Liver (tissue), 9 donors: ENCODE results near the gene INPP4A. TPM values are rescaled to one million over a fixed set of nuclear protein-coding genes. Genes with fewer than 3 reads are reported as not detected.

Source experiments
- DNase-seq: peaks from one replicate; pipeline ENCODE4 v3.0.0-alpha.2; 2017; ENCODE audit warnings: low spot score
- H3K27ac ChIP-seq, 2 donors: one replicate each; pipeline ENCODE4 v1.7.0; 2013; ENCODE audit warnings: inconsistent platforms in 2 of 2, low read length in 2 of 2, control low read depth in 1 of 2, low read depth in 1 of 2, mild to moderate bottlenecking in 1 of 2
- H3K27me3 ChIP-seq, 4 donors: one replicate each; pipeline versions ENCODE4 v1.6.1 to v1.7.0; 2013; ENCODE audit warnings: low read length in 3 of 4, inconsistent platforms in 1 of 4, mild to moderate bottlenecking in 1 of 4, moderate library complexity in 1 of 4; ENCODE audit not compliant: control insufficient read depth in 4 of 4, insufficient read depth in 4 of 4
- H3K36me3 ChIP-seq, 4 donors: one replicate each; pipeline versions ENCODE4 v1.6.1 to v1.7.0; 2013; ENCODE audit warnings: low read length in 3 of 4, mild to moderate bottlenecking in 3 of 4, low read depth in 1 of 4, moderate library complexity in 1 of 4; ENCODE audit not compliant: control insufficient read depth in 4 of 4, insufficient read depth in 3 of 4
- H3K4me1 ChIP-seq, 4 donors: one replicate each; pipeline versions ENCODE4 v1.6.1 to v1.7.0; 2013; ENCODE audit warnings: low read length in 3 of 4, mild to moderate bottlenecking in 3 of 4, moderate library complexity in 1 of 4; ENCODE audit not compliant: control insufficient read depth in 4 of 4, insufficient read depth in 4 of 4
- H3K4me3 ChIP-seq, 3 donors: one replicate each; pipeline versions ENCODE4 v1.6.1 to v1.7.0; 2013; ENCODE audit warnings: low read length in 3 of 3, control low read depth in 1 of 3, low read depth in 1 of 3, mild to moderate bottlenecking in 1 of 3
- H3K9ac ChIP-seq, 2 donors: one replicate each; pipeline ENCODE4 v1.7.0; 2013; ENCODE audit warnings: low read length in 2 of 2, mild to moderate bottlenecking in 2 of 2, moderate library complexity in 2 of 2, control low read depth in 1 of 2, low read depth in 1 of 2
- H3K9me3 ChIP-seq, 4 donors: one replicate each; pipeline versions ENCODE4 v1.6.1 to v1.7.0; 2013; ENCODE audit warnings: low read length in 3 of 4; ENCODE audit not compliant: control insufficient read depth in 4 of 4
- ATF3 ChIP-seq: IDR thresholded peaks from 2 replicates; pipeline ENCODE4 v1.6.1; 2016; ENCODE audit warnings: antibody characterized with exemption
- EGR1 ChIP-seq, 2 donors: IDR thresholded peaks; 2 replicates each; pipeline ENCODE4 v1.6.1; 2016 to 2018; ENCODE audit warnings: antibody characterized with exemption in 2 of 2, low read depth in 2 of 2
- FOXA1 ChIP-seq: IDR thresholded peaks from 2 replicates; pipeline ENCODE4 v1.6.1; 2016; ENCODE audit warnings: antibody characterized with exemption
- FOXA2 ChIP-seq: IDR thresholded peaks from 2 replicates; pipeline ENCODE4 v1.6.1; 2016; ENCODE audit warnings: antibody characterized with exemption
- GABPA ChIP-seq, 2 donors: IDR thresholded peaks in 1 of 2; conservative IDR thresholded peaks in 1 of 2; 2 replicates each; pipeline ENCODE4 v1.6.1; 2016; ENCODE audit warnings: antibody characterized with exemption in 2 of 2, mild to moderate bottlenecking in 1 of 2, moderate library complexity in 1 of 2
- HNF4A ChIP-seq, 2 donors: conservative IDR thresholded peaks; 2 replicates each; pipeline ENCODE4 v1.6.1; 2016; ENCODE audit warnings: antibody characterized with exemption in 2 of 2, mild to moderate bottlenecking in 2 of 2
- HNF4G ChIP-seq: IDR thresholded peaks from 2 replicates; pipeline ENCODE4 v1.6.1; 2016; ENCODE audit warnings: antibody characterized with exemption
- JUND ChIP-seq, 2 donors: IDR thresholded peaks; 2 replicates each; pipeline ENCODE4 v1.6.1; 2016; ENCODE audit warnings: antibody characterized with exemption in 2 of 2
- MAX ChIP-seq: IDR thresholded peaks from 2 replicates; pipeline ENCODE4 v1.6.1; 2016; ENCODE audit warnings: antibody characterized with exemption
- NR2F2 ChIP-seq: IDR thresholded peaks from 2 replicates; pipeline ENCODE4 v1.6.1; 2016; ENCODE audit warnings: antibody characterized with exemption
- RAD21 ChIP-seq, 2 donors: IDR thresholded peaks; 2 replicates each; pipeline ENCODE4 v1.6.1; 2016; ENCODE audit warnings: antibody characterized with exemption in 2 of 2, mild to moderate bottlenecking in 2 of 2
- REST ChIP-seq: IDR thresholded peaks from 2 replicates; pipeline ENCODE4 v1.6.1; 2016; ENCODE audit warnings: antibody characterized with exemption, mild to moderate bottlenecking
- RXRA ChIP-seq, 2 donors: IDR thresholded peaks; 2 replicates each; pipeline ENCODE4 v1.6.1; 2017 to 2018; ENCODE audit warnings: antibody characterized with exemption in 2 of 2, mild to moderate bottlenecking in 1 of 2
- SP1 ChIP-seq: IDR thresholded peaks from 2 replicates; pipeline ENCODE4 v1.6.1; 2018; ENCODE audit warnings: antibody characterized with exemption, mild to moderate bottlenecking
- TAF1 ChIP-seq: conservative IDR thresholded peaks from 2 replicates; pipeline ENCODE4 v1.6.1; 2016; ENCODE audit warnings: antibody characterized with exemption, mild to moderate bottlenecking
- YY1 ChIP-seq: IDR thresholded peaks from 2 replicates; pipeline ENCODE4 v1.6.1; 2016; ENCODE audit warnings: antibody characterized with exemption, mild to moderate bottlenecking
- ZBTB33 ChIP-seq: IDR thresholded peaks from 2 replicates; pipeline ENCODE4 v1.6.1; 2016; ENCODE audit warnings: antibody characterized with exemption
- WGBS: extraction: QIAGEN DNeasy Blood & Tissue Kit; methylation state at CpG from one replicate; pipeline ENCODE4 v1.1.7; 2013; 5-methylcytosine and 5-hydroxymethylcytosine counted together
- polyA plus RNA-seq, 2 donors: library from polyadenylated mRNA; stranded (reverse) in 1 of 2; unstranded in 1 of 2; fragments of 200-250 nt in 1 of 2; fragments of >200 nt in 1 of 2; fragmentation: Nextera tagmentation in 1 of 2; extraction: Ambion mirVana in 1 of 2; gene quantifications; one replicate each; pipeline versions ENCODE4 v1.2.1 to v1.2.3, GENCODE V29; 2013 to 2015
- total RNA-seq, 2 donors: library from RNA; depleted of rRNA; stranded (reverse); fragments of >200 nt; gene quantifications; one replicate each; pipeline ENCODE4 v1.2.3, GENCODE V29; 2014
- donor health status: healthy.
- donor health status: healthy.
- donor health status: healthy.
- donor health status: healthy.
- donor health status: healthy.

INPP4A gene
- total and polyA plus RNA-seq, 4 donors, result 2.9 to 14.9 (median 7.2) TPM

- 99% methylated on average over 6 of the region's 6 CpGs for WGBS
- Histone ChIP-seq H3K9ac (no peak overlapping the region), H3K36me3 (peaks cover 0 to 34% (median 18%) of the 10 kb centered on the region in 4 donors), H3K9me3 (no peaks in the 10 kb centered on the region), H3K27me3 (no peaks in the 10 kb centered on the region), H3K27ac (no peak overlapping the region), H3K4me3 (no peak overlapping the region), H3K4me1 (no peaks in the 10 kb centered on the region)
- TF ChIP-seq HNF4A (conservative IDR thresholded peaks at IDR 0.05), result no peak
- TF ChIP-seq NR2F2, result no peak
- no peak for TF ChIP-seq RXRA (IDR thresholded peaks at IDR 0.05)
- TF ChIP-seq SP1, result no peak
- DNase-seq, result no peak
Measured at GRCh38 chr2:98543842-98544241, 99.2 kb downstream of the INPP4A start.

- H3K9ac ChIP-seq, result no peak overlapping the region
- H3K9me3 ChIP-seq, result no peaks in the 10 kb centered on the region
- DNase-seq, result no peak
- 93% methylated on average over 7 of the region's 7 CpGs for WGBS
- no peak overlapping the region for H3K4me3 ChIP-seq
- no peak overlapping the region for H3K27ac ChIP-seq
- peaks cover 2 to 30% (median 23%) of the 10 kb centered on the region in 4 donors for H3K36me3 ChIP-seq
- no peaks in the 10 kb centered on the region for H3K4me1 ChIP-seq
- no peaks in the 10 kb centered on the region for H3K27me3 ChIP-seq
- no peak for TF ChIP-seq ATF3
- no peak for TF ChIP-seq FOXA2
- TF ChIP-seq GABPA (IDR thresholded peaks at IDR 0.05 in 1 of 2, conservative IDR thresholded peaks at IDR 0.05 in 1 of 2), result no peak
- TF ChIP-seq YY1, result no peak
- no peak for TF ChIP-seq NR2F2
- no peak for TF ChIP-seq RAD21 (IDR thresholded peaks at IDR 0.05)
- TF ChIP-seq JUND (IDR thresholded peaks at IDR 0.05), result no peak
- TF ChIP-seq ZBTB33, result no peak
- no peak for TF ChIP-seq EGR1 (IDR thresholded peaks at IDR 0.05; ENCODE audit: low read depth in 2 of 2)
- TF ChIP-seq SP1, result no peak
- TF ChIP-seq REST, result no peak
- no peak for TF ChIP-seq MAX
- TF ChIP-seq RXRA (IDR thresholded peaks at IDR 0.05), result no peak
- TF ChIP-seq HNF4G, result no peak
- no peak for TF ChIP-seq TAF1
- TF ChIP-seq FOXA1, result no peak
Measured at GRCh38 chr2:98545591-98545990, 100.9 kb downstream of the INPP4A start.
